Cardiac muscle cell (in vitro differentiated cells and primary cell): ENCODE measurements around the gene INO80. TPM values are rescaled to one million over a fixed set of nuclear protein-coding genes. Genes with fewer than 3 reads are reported as not detected.
A peak's percentile ranks its signal among the peaks of the same experiment; 100 is the strongest.

Source experiments
- DNase-seq, 2 donors: peaks; one replicate each; pipeline versions ENCODE4 v3.0.0 to v3.0.0-alpha.2; 2010 to 2017; ENCODE audit warnings: low read depth in 1 of 2, low spot score in 1 of 2
- H3K27ac ChIP-seq: fragments of 200-600 bp; sonication (generic); 2 replicates; pipeline ENCODE4 v1.5.1; 2016
- H3K27me3 ChIP-seq: fragments of 200-600 bp; sonication (generic); 2 replicates; pipeline ENCODE4 v1.6.0; 2016; ENCODE audit warnings: control low read depth
- H3K36me3 ChIP-seq: fragments of 200-600 bp; sonication (generic); 2 replicates; pipeline ENCODE4 v1.5.1; 2016; ENCODE audit warnings: control low read depth
- H3K4me1 ChIP-seq: fragments of 200-600 bp; sonication (generic); 2 replicates; pipeline ENCODE4 v1.8.1; 2017; ENCODE audit warnings: low read depth, mild to moderate bottlenecking, mixed run types
- H3K4me3 ChIP-seq: fragments of 200-600 bp; sonication (generic); 2 replicates; pipeline ENCODE4 v1.5.1; 2016; ENCODE audit warnings: mild to moderate bottlenecking
- H3K9me3 ChIP-seq: fragments of 200-600 bp; sonication (generic); 2 replicates; pipeline ENCODE4 v1.5.1; 2017; ENCODE audit warnings: low read depth, mild to moderate bottlenecking, control low read depth
- CTCF ChIP-seq: IDR thresholded peaks from 2 replicates; pipeline ENCODE4 v1.5.1; 2012; ENCODE audit warnings: low read depth, mild to moderate bottlenecking, low read length
- polyA plus RNA-seq: library from polyadenylated mRNA; unstranded; fragments of >200 nt; fragmentation: Nextera tagmentation; extraction: Ambion mirVana; gene quantifications from 2 replicates; pipeline ENCODE4 v1.2.1, GENCODE V29; 2016
- total RNA-seq: library from RNA; depleted of rRNA; stranded (reverse); fragments of >200 nt; gene quantifications from 2 replicates; pipeline ENCODE4 v1.2.3, GENCODE V29; 2016

INO80 gene
- total and polyA plus RNA-seq, 2 experiments from 2014 or later, result 6.0 to 14.0 TPM

- peak; percentile 29 for TF ChIP-seq CTCF
- H3K4me1 ChIP-seq, result peaks cover 8% of the 10 kb centered on the region
- H3K4me3 ChIP-seq, result peak overlapping the region; percentile 39
- no peak overlapping the region for H3K27ac ChIP-seq
- H3K27me3 ChIP-seq, result peaks cover 30% of the 10 kb centered on the region
- DNase-seq, result peak; percentile 83 to 84
- no peaks in the 10 kb centered on the region for H3K9me3 ChIP-seq
- H3K36me3 ChIP-seq, result no peaks in the 10 kb centered on the region
Observed at GRCh38 chr15:40941528-40942336, 174.3 kb downstream of the INO80 start.

GRCh38 chr15:40941068-40941527, 175.0 kb downstream of the INO80 start:
- Histone ChIP-seq H3K36me3 (no peaks in the 10 kb centered on the region), H3K9me3 (no peaks in the 10 kb centered on the region), H3K4me1 (peaks cover 8% of the 10 kb centered on the region), H3K4me3 (peak overlapping the region; percentile 39), H3K27me3 (peaks cover 29% of the 10 kb centered on the region), H3K27ac (no peak overlapping the region)
- no peak for DNase-seq
- TF ChIP-seq CTCF, result no peak

GRCh38 chr15:40940296-40940801, 175.7 kb downstream of the INO80 start:
- H3K4me3 ChIP-seq, result no peak overlapping the region
- DNase-seq, result no peak
- H3K4me1 ChIP-seq, result peaks cover 8% of the 10 kb centered on the region
- no peak for TF ChIP-seq CTCF
- no peaks in the 10 kb centered on the region for H3K36me3 ChIP-seq
- H3K27ac ChIP-seq, result no peak overlapping the region
- H3K27me3 ChIP-seq, result peaks cover 32% of the 10 kb centered on the region
- H3K9me3 ChIP-seq, result no peaks in the 10 kb centered on the region

GRCh38 chr15:40938536-40938870, 177.6 kb downstream of the INO80 start:
- no peak for TF ChIP-seq CTCF
- H3K36me3 ChIP-seq, result no peaks in the 10 kb centered on the region
- no peak for DNase-seq
- H3K9me3 ChIP-seq, result no peaks in the 10 kb centered on the region
- H3K4me3 ChIP-seq, result no peak overlapping the region
- no peak overlapping the region for H3K27ac ChIP-seq
- H3K27me3 ChIP-seq, result peaks cover 32% of the 10 kb centered on the region
- H3K4me1 ChIP-seq, result peaks cover 8% of the 10 kb centered on the region

- Histone ChIP-seq H3K4me3 (no peak overlapping the region), H3K27ac (no peak overlapping the region), H3K27me3 (peaks cover 36% of the 10 kb centered on the region), H3K9me3 (no peaks in the 10 kb centered on the region), H3K36me3 (no peaks in the 10 kb centered on the region), H3K4me1 (peaks cover 8% of the 10 kb centered on the region)
- peak; percentile 4 for TF ChIP-seq CTCF
- no peak for DNase-seq
Observed at GRCh38 chr15:40937762-40938535, 178.1 kb downstream of the INO80 start.
